AG04449 (cell line): ENCODE measurements around the gene BBS4.
A peak's percentile ranks its signal among the peaks of the same experiment; 100 is the strongest.

Experiments
- CTCF ChIA-PET: fragments of 350-600 bp; formaldehyde crosslinking; extraction: SDS; loops from one replicate; lab custom pipeline; 2021; ENCODE audit warnings: antibody characterized with exemption; lab: Yijun Ruan, JAX
- POLR2A ChIA-PET: fragments of 400-600, 350-600 bp; formaldehyde crosslinking; extraction: SDS; loops from one replicate; lab custom pipeline; 2020; ENCODE audit warnings: antibody characterized with exemption, inconsistent platforms; lab: Yijun Ruan, JAX
- DNase-seq: peaks from one replicate; pipeline ENCODE4 v3.0.0-alpha.2; 2010; ENCODE audit warnings: low read depth, low spot score
- H3K4me3 ChIP-seq: 2 replicates; pipeline ENCODE4 v1.5.1; 2011; ENCODE audit warnings: low read depth, mild to moderate bottlenecking, control low read depth, low read length
- CTCF ChIP-seq: IDR thresholded peaks from one replicate; pipeline ENCODE4 v1.5.1; 2011; ENCODE audit warnings: mild to moderate bottlenecking, moderate library complexity, low read length, control low read depth, inconsistent platforms; ENCODE audit not compliant: insufficient read depth; ENCODE audit errors: missing control alignments

Gene BBS4

GRCh38 chr15:72783640-72784455 lies 97.8 kb downstream of the BBS4 start, which contains the start of gene ADPGK:
ADPGK (minus strand) TSS chr15:72783758; CDS start chr15:72783691, 67 bp downstream.
- DNase-seq, result peak; percentile 57
- TF ChIP-seq CTCF, result peak; percentile 23
- CTCF ChIA-PET, result interaction anchor here (0.8 to 3.0 kb wide), 10 partner anchors 10 to 494 kb away, joined by 3 to 28 read pairs (median 4); no protein-coding TSS in a partner anchor
- peak within 1 kb of the TSS; percentile 92 for H3K4me3 ChIP-seq
- POLR2A ChIA-PET, result interaction anchor here (0.6 kb wide), 1 partner anchor 118 kb away, joined by 3 read pairs; no protein-coding TSS in a partner anchor

- ChIA-PET POLR2A (interaction anchor here (0.6 to 0.9 kb wide), 2 partner anchors 117 to 298 kb away, joined by 3 read pairs; no protein-coding TSS in a partner anchor), CTCF (interaction anchor here (0.8 to 3.0 kb wide), 10 partner anchors 10 to 493 kb away, joined by 3 to 28 read pairs (median 6); no protein-coding TSS in a partner anchor)
- peak overlapping the region; percentile 92 for H3K4me3 ChIP-seq
- DNase-seq, result no peak
- no peak for TF ChIP-seq CTCF
Observed at GRCh38 chr15:72784456-72784876, 98.5 kb downstream of the BBS4 start.

- peak; percentile 33 for DNase-seq
- POLR2A ChIA-PET, result no interaction called here
- H3K4me3 ChIP-seq, result no peak overlapping the region
- CTCF ChIA-PET, result interaction anchor here (0.9 to 3.0 kb wide), 7 partner anchors 9 to 297 kb away, joined by 3 to 28 read pairs (median 8); no protein-coding TSS in a partner anchor
- no peak for TF ChIP-seq CTCF
Observed at GRCh38 chr15:72785432-72785831, 99.4 kb downstream of the BBS4 start.

- ChIA-PET CTCF (interaction anchor here (0.9 to 3.0 kb wide), 8 partner anchors 8 to 296 kb away, joined by 3 to 28 read pairs (median 8); no protein-coding TSS in a partner anchor), POLR2A (no interaction called here)
- H3K4me3 ChIP-seq, result no peak overlapping the region
- DNase-seq, result no peak
- TF ChIP-seq CTCF, result no peak
Observed at GRCh38 chr15:72785841-72786240, 99.8 kb downstream of the BBS4 start.

GRCh38 chr15:72786242-72786641 lies 100.2 kb downstream of the BBS4 start:
- POLR2A ChIA-PET, result no interaction called here
- CTCF ChIA-PET, result interaction anchor here (0.9 to 3.0 kb wide), 6 partner anchors 9 to 296 kb away, joined by 3 to 28 read pairs (median 10); no protein-coding TSS in a partner anchor
- no peak for TF ChIP-seq CTCF
- H3K4me3 ChIP-seq, result no peak overlapping the region
- DNase-seq, result no peak
